ENCODE results near the gene OXER1. TPM values are rescaled to one million over a fixed set of nuclear protein-coding genes. Genes with fewer than 3 reads are reported as not detected.
A peak's percentile ranks its signal among the peaks of the same experiment; 100 is the strongest.
"Not testable (repeated sequence)": the region's sequence is repeated elsewhere in the genome, so short reads cannot be mapped to it uniquely, and the experiment has no call there.

OXER1 gene
- polyA plus RNA-seq, 4 donors, result 6.4 to 40.3 (median 12.6) TPM

DNA sequence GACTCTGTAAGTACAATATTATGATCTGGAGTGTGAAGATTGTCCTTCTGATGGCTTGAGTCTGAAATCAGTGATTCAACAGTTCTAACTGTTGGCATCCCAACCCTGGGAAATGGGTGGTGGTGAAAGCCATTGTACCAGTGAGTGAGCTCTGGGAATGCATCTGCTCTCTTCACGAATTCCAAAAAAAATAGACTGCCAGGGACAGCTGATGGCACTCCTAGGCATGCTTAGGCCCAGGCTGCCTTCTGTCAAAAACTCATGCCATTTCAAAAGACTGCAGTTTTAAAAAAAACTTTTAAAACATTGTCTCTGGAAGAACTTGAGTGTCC is 20.3 kb downstream of the OXER1 start:
- peaks cover 0 to 11% (median 2%) of the 10 kb centered on the region in 3 donors for H3K36me3 ChIP-seq (ENCODE audit: control insufficient read depth in 3 of 3, insufficient read depth in 2 of 3, low read depth in 1 of 3, low read length in 3 of 3)
- no peak overlapping the region for H3K27ac ChIP-seq (ENCODE audit: low read depth in 1 of 3, low read length in 2 of 3)
- FAIRE-seq (no peak), DNase-seq (no peak)
- no peak overlapping the region for H3K4me3 ChIP-seq (ENCODE audit: low read depth in 1 of 3, low read length in 3 of 3)
- peaks cover 0 to 3% of the 10 kb centered on the region in 2 donors for H3K9me3 ChIP-seq (ENCODE audit: control insufficient read depth in 2 of 2, insufficient read depth in 1 of 2, low read depth in 1 of 2, low read length in 1 of 2)
- no peaks in the 10 kb centered on the region for H3K4me1 ChIP-seq (ENCODE audit: control insufficient read depth in 3 of 3, insufficient read depth in 2 of 3, low read depth in 1 of 3, low read length in 2 of 3)
- whole genome bisulfite sequencing, 3 donors, result 86 to 100% (median 95%) methylated on average over 1 of the region's 1 CpG
- H3K27me3 ChIP-seq (ENCODE audit: control insufficient read depth in 3 of 3, insufficient read depth in 3 of 3, low read length in 3 of 3), result no peaks in the 10 kb centered on the region

GRCh38 chr2:42742740-42743658 is 20.9 kb downstream of the OXER1 start:
- Histone ChIP-seq H3K9me3 (ENCODE audit: control insufficient read depth in 2 of 2, insufficient read depth in 1 of 2, low read depth in 1 of 2, low read length in 1 of 2) (peaks cover 0 to 5% of the 10 kb centered on the region in 2 donors), H3K36me3 (ENCODE audit: control insufficient read depth in 3 of 3, insufficient read depth in 2 of 3, low read depth in 1 of 3, low read length in 3 of 3) (peaks cover 0 to 12% (median 2%) of the 10 kb centered on the region in 3 donors), H3K4me1 (ENCODE audit: control insufficient read depth in 3 of 3, insufficient read depth in 2 of 3, low read depth in 1 of 3, low read length in 2 of 3) (no peaks in the 10 kb centered on the region), H3K4me3 (ENCODE audit: low read depth in 1 of 3, low read length in 3 of 3) (no peak overlapping the region), H3K27ac (ENCODE audit: low read depth in 1 of 3, low read length in 2 of 3) (no peak overlapping the region), H3K27me3 (ENCODE audit: control insufficient read depth in 3 of 3, insufficient read depth in 3 of 3, low read length in 3 of 3) (no peaks in the 10 kb centered on the region)
- DNase-seq (no peak), FAIRE-seq (no peak)
- 73 to 75% (median 75%) methylated on average over 2 of the region's 2 CpGs for WGBS, 3 donors

GRCh38 chr2:42741140-42741539 is 22.8 kb downstream of the OXER1 start:
- DNase-seq, result peak in 1 of 2 donors; percentile 60
- H3K9me3 ChIP-seq (ENCODE audit: control insufficient read depth in 2 of 2, insufficient read depth in 1 of 2, low read depth in 1 of 2, low read length in 1 of 2), result peaks cover 0 to 13% of the 10 kb centered on the region in 2 donors
- FAIRE-seq, result no peak
- H3K36me3 ChIP-seq (ENCODE audit: control insufficient read depth in 3 of 3, insufficient read depth in 2 of 3, low read depth in 1 of 3, low read length in 3 of 3), result peaks cover 0 to 18% (median 7%) of the 10 kb centered on the region in 3 donors
- no peak overlapping the region for H3K27ac ChIP-seq (ENCODE audit: low read depth in 1 of 3, low read length in 2 of 3)
- no peak overlapping the region for H3K4me3 ChIP-seq (ENCODE audit: low read depth in 1 of 3, low read length in 3 of 3)
- H3K4me1 ChIP-seq (ENCODE audit: control insufficient read depth in 3 of 3, insufficient read depth in 2 of 3, low read depth in 1 of 3, low read length in 2 of 3), result no peaks in the 10 kb centered on the region
- WGBS, 3 donors, result 53 to 76% (median 55%) methylated on average over 3 of the region's 3 CpGs
- no peaks in the 10 kb centered on the region for H3K27me3 ChIP-seq (ENCODE audit: control insufficient read depth in 3 of 3, insufficient read depth in 3 of 3, low read length in 3 of 3)

GRCh38 chr2:42736598-42737322 is 27.2 kb downstream of the OXER1 start:
- FAIRE-seq, result no peak
- Histone ChIP-seq H3K4me1 (ENCODE audit: control insufficient read depth in 3 of 3, insufficient read depth in 2 of 3, low read depth in 1 of 3, low read length in 2 of 3) (no peaks in the 10 kb centered on the region), H3K4me3 (ENCODE audit: low read depth in 1 of 3, low read length in 3 of 3) (no peak overlapping the region), H3K36me3 (ENCODE audit: control insufficient read depth in 3 of 3, insufficient read depth in 2 of 3, low read depth in 1 of 3, low read length in 3 of 3) (peaks cover 0 to 22% (median 8%) of the 10 kb centered on the region in 3 donors), H3K27me3 (ENCODE audit: control insufficient read depth in 3 of 3, insufficient read depth in 3 of 3, low read length in 3 of 3) (no peaks in the 10 kb centered on the region), H3K9me3 (ENCODE audit: control insufficient read depth in 2 of 2, insufficient read depth in 1 of 2, low read depth in 1 of 2, low read length in 1 of 2) (peaks cover 0 to 20% of the 10 kb centered on the region in 2 donors), H3K27ac (ENCODE audit: low read depth in 1 of 3, low read length in 2 of 3) (no peak overlapping the region)
- DNase-seq, result no peak

GRCh38 chr2:42733852-42734251 is 30.1 kb downstream of the OXER1 start:
- Histone ChIP-seq H3K9me3 (ENCODE audit: control insufficient read depth in 2 of 2, insufficient read depth in 1 of 2, low read depth in 1 of 2, low read length in 1 of 2) (peaks cover 0 to 17% of the 10 kb centered on the region in 2 donors), H3K27ac (ENCODE audit: low read depth in 1 of 3, low read length in 2 of 3) (no peak overlapping the region), H3K4me3 (ENCODE audit: low read depth in 1 of 3, low read length in 3 of 3) (no peak overlapping the region), H3K27me3 (ENCODE audit: control insufficient read depth in 3 of 3, insufficient read depth in 3 of 3, low read length in 3 of 3) (no peaks in the 10 kb centered on the region), H3K4me1 (ENCODE audit: control insufficient read depth in 3 of 3, insufficient read depth in 2 of 3, low read depth in 1 of 3, low read length in 2 of 3) (no peaks in the 10 kb centered on the region), H3K36me3 (ENCODE audit: control insufficient read depth in 3 of 3, insufficient read depth in 2 of 3, low read depth in 1 of 3, low read length in 3 of 3) (peaks cover 0 to 18% (median 6%) of the 10 kb centered on the region in 3 donors)
- DNase-seq (no peak), FAIRE-seq (no peak)
- 79 to 87% (median 86%) methylated on average over 1 of the region's 1 CpG for WGBS, 3 donors

DNA sequence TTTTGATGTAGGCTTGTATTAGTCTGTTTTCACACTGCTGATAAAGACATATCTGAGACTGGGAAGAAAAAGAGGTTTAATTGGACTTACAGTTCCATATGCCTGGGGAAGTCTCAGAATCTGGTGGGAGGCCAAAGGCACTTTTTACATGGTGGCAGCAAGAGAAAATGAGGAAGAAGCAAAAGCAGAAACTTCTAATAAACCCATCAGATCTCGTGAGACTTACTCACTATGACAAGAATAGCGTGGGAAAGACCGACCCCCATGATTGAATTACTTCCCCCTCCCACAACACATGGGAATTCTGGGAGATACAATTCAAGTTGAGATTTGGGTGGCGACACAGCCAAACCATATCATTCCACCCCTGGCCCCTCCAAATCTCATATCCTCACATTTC is 32.6 kb downstream of the OXER1 start:
- not testable (repeated sequence) for H3K27me3 ChIP-seq (ENCODE audit: control insufficient read depth in 3 of 3, insufficient read depth in 3 of 3, low read length in 3 of 3); H3K27ac ChIP-seq (ENCODE audit: low read depth in 1 of 3, low read length in 2 of 3); FAIRE-seq; DNase-seq; H3K4me3 ChIP-seq (ENCODE audit: low read depth in 1 of 3, low read length in 3 of 3); H3K4me1 ChIP-seq (ENCODE audit: control insufficient read depth in 3 of 3, insufficient read depth in 2 of 3, low read depth in 1 of 3, low read length in 2 of 3); H3K9me3 ChIP-seq (ENCODE audit: control insufficient read depth in 2 of 2, insufficient read depth in 1 of 2, low read depth in 1 of 2, low read length in 1 of 2)
- H3K36me3 ChIP-seq (ENCODE audit: control insufficient read depth in 3 of 3, insufficient read depth in 2 of 3, low read depth in 1 of 3, low read length in 3 of 3), result peaks cover 0 to 12% (median 4%) of the 10 kb centered on the region in 3 donors
- 94 to 98% (median 96%) methylated on average over 4 of the region's 4 CpGs for WGBS, 3 donors

- FAIRE-seq, result no peak
- Histone ChIP-seq H3K36me3 (ENCODE audit: control insufficient read depth in 3 of 3, insufficient read depth in 2 of 3, low read depth in 1 of 3, low read length in 3 of 3) (peaks cover 0 to 8% (median 4%) of the 10 kb centered on the region in 3 donors), H3K4me3 (ENCODE audit: low read depth in 1 of 3, low read length in 3 of 3) (no peak overlapping the region), H3K4me1 (ENCODE audit: control insufficient read depth in 3 of 3, insufficient read depth in 2 of 3, low read depth in 1 of 3, low read length in 2 of 3) (peaks cover 6 to 11% (median 6%) of the 10 kb centered on the region in 3 donors), H3K27me3 (ENCODE audit: control insufficient read depth in 3 of 3, insufficient read depth in 3 of 3, low read length in 3 of 3) (no peaks in the 10 kb centered on the region), H3K27ac (ENCODE audit: low read depth in 1 of 3, low read length in 2 of 3) (no peak overlapping the region), H3K9me3 (ENCODE audit: control insufficient read depth in 2 of 2, insufficient read depth in 1 of 2, low read depth in 1 of 2, low read length in 1 of 2) (no peaks in the 10 kb centered on the region)
- 92 to 98% (median 93%) methylated on average over 2 of the region's 2 CpGs for WGBS, 3 donors
- DNase-seq, result peak in 1 of 2 donors; percentile 41
Observed at GRCh38 chr2:42726680-42727079, 37.3 kb downstream of the OXER1 start.

GRCh38 chr2:42725657-42726056 is 38.3 kb downstream of the OXER1 start:
- no peak for FAIRE-seq
- 85 to 91% (median 88%) methylated on average over 4 of the region's 4 CpGs for WGBS, 3 donors
- Histone ChIP-seq H3K36me3 (ENCODE audit: control insufficient read depth in 3 of 3, insufficient read depth in 2 of 3, low read depth in 1 of 3, low read length in 3 of 3) (peaks cover 0 to 8% (median 4%) of the 10 kb centered on the region in 3 donors), H3K27ac (ENCODE audit: low read depth in 1 of 3, low read length in 2 of 3) (no peak overlapping the region), H3K27me3 (ENCODE audit: control insufficient read depth in 3 of 3, insufficient read depth in 3 of 3, low read length in 3 of 3) (no peaks in the 10 kb centered on the region), H3K4me1 (ENCODE audit: control insufficient read depth in 3 of 3, insufficient read depth in 2 of 3, low read depth in 1 of 3, low read length in 2 of 3) (peaks cover 6 to 11% (median 6%) of the 10 kb centered on the region in 3 donors), H3K4me3 (ENCODE audit: low read depth in 1 of 3, low read length in 3 of 3) (no peak overlapping the region), H3K9me3 (ENCODE audit: control insufficient read depth in 2 of 2, insufficient read depth in 1 of 2, low read depth in 1 of 2, low read length in 1 of 2) (no peaks in the 10 kb centered on the region)
- DNase-seq, result no peak

Measured in small intestine (tissue), 7 donors.